Activated naive CD8-positive, alpha-beta T cell treated with anti-CD3 and anti-CD28 coated beads, Interleukin-2, amount 50 U/mL, for 24 hours (primary cell): ENCODE data around the gene RSPRY1.
A peak's percentile ranks its signal among the peaks of the same experiment; 100 is the strongest.
"Not testable (repeated sequence)": the region's sequence is repeated elsewhere in the genome, so short reads cannot be mapped to it uniquely, and the experiment has no call there.

ENCODE experiments used
- ATAC-seq: fragments of 150-1000 bp; cut with Tn5 transposase; one replicate; pipeline ENCODE4 v1.10.0; 2021
- DNase-seq: peaks from one replicate; pipeline ENCODE4 v3.0.0; 2021
- H3K27ac Mint-ChIP-seq: one replicate; pipeline ENCODE4 v1.8.0; 2021; ENCODE audit warnings: mild to moderate bottlenecking, mixed read lengths
- H3K27me3 Mint-ChIP-seq: one replicate; pipeline ENCODE4 v1.8.0; 2021; ENCODE audit warnings: mixed read lengths
- H3K36me3 Mint-ChIP-seq: one replicate; pipeline ENCODE4 v1.8.0; 2021; ENCODE audit warnings: low read depth, mixed read lengths
- H3K4me1 Mint-ChIP-seq: one replicate; pipeline ENCODE4 v1.8.0; 2021; ENCODE audit warnings: mixed read lengths
- H3K4me3 Mint-ChIP-seq: one replicate; pipeline ENCODE4 v1.8.0; 2021; ENCODE audit warnings: mild to moderate bottlenecking, moderate library complexity, mixed read lengths
- H3K9me3 Mint-ChIP-seq: one replicate; pipeline ENCODE4 v1.8.0; 2021; ENCODE audit warnings: mixed read lengths

The RSPRY1 gene

GRCh38 chr16:57187902-57188710 is 2.0 kb downstream of the RSPRY1 start:
- ATAC-seq = not testable (repeated sequence)

GRCh38 chr16:57188711-57189002 is 2.5 kb downstream of the RSPRY1 start:
- Mint-ChIP-seq H3K4me3 (peak overlapping the region; percentile 8), H3K36me3 (peaks cover 17% of the 10 kb centered on the region), H3K4me1 (peaks cover 57% of the 10 kb centered on the region), H3K9me3 (no peaks in the 10 kb centered on the region), H3K27me3 (peaks cover 2% of the 10 kb centered on the region), H3K27ac (no peak overlapping the region)
- ATAC-seq = no peak
- DNase-seq = no peak

More at GRCh38 chr16:57187902-57188710, 2.0 kb downstream of the RSPRY1 start:
- peak overlapping the region; percentile 95 for H3K4me3 Mint-ChIP-seq
- not testable (repeated sequence) for DNase-seq, H3K27me3 Mint-ChIP-seq, H3K27ac Mint-ChIP-seq, H3K9me3 Mint-ChIP-seq
- H3K4me1 Mint-ChIP-seq = peaks cover 55% of the 10 kb centered on the region
- peaks cover 17% of the 10 kb centered on the region for H3K36me3 Mint-ChIP-seq

GRCh38 chr16:57189527-57189926 is 3.4 kb downstream of the RSPRY1 start:
- DNase-seq, ATAC-seq, H3K27me3 Mint-ChIP-seq, H3K9me3 Mint-ChIP-seq, H3K4me3 Mint-ChIP-seq, H3K27ac Mint-ChIP-seq: not testable (repeated sequence)
- peaks cover 16% of the 10 kb centered on the region for H3K36me3 Mint-ChIP-seq
- peaks cover 56% of the 10 kb centered on the region for H3K4me1 Mint-ChIP-seq

GRCh38 chr16:57190136-57190535 is 4.0 kb downstream of the RSPRY1 start:
- Mint-ChIP-seq H3K4me3 (no peak overlapping the region), H3K9me3 (no peaks in the 10 kb centered on the region), H3K4me1 (peaks cover 53% of the 10 kb centered on the region), H3K27ac (no peak overlapping the region), H3K36me3 (peaks cover 13% of the 10 kb centered on the region), H3K27me3 (peaks cover 2% of the 10 kb centered on the region)
- ATAC-seq (no peak), DNase-seq (no peak)

- H3K4me3 Mint-ChIP-seq = no peak overlapping the region
- ATAC-seq (no peak), DNase-seq (no peak)
- no peak overlapping the region for H3K27ac Mint-ChIP-seq
- H3K9me3 Mint-ChIP-seq = no peaks in the 10 kb centered on the region
- peaks cover 9% of the 10 kb centered on the region for H3K36me3 Mint-ChIP-seq
- no peaks in the 10 kb centered on the region for H3K27me3 Mint-ChIP-seq
- peaks cover 49% of the 10 kb centered on the region for H3K4me1 Mint-ChIP-seq
Measured at GRCh38 chr16:57191056-57191571, 5.0 kb downstream of the RSPRY1 start.

GRCh38 chr16:57192146-57192545 is 6.0 kb downstream of the RSPRY1 start:
- H3K27ac Mint-ChIP-seq = no peak overlapping the region
- no peak overlapping the region for H3K4me3 Mint-ChIP-seq

GRCh38 chr16:57192720-57193486 is 6.8 kb downstream of the RSPRY1 start:
- Mint-ChIP-seq H3K9me3 (no peaks in the 10 kb centered on the region), H3K4me1 (peaks cover 42% of the 10 kb centered on the region), H3K4me3 (no peak overlapping the region), H3K36me3 (peaks cover 7% of the 10 kb centered on the region), H3K27ac (no peak overlapping the region), H3K27me3 (no peaks in the 10 kb centered on the region)
- ATAC-seq = no peak
- no peak for DNase-seq

More at GRCh38 chr16:57192146-57192545, 6.0 kb downstream of the RSPRY1 start:
- Mint-ChIP-seq H3K9me3 (no peaks in the 10 kb centered on the region), H3K36me3 (peaks cover 7% of the 10 kb centered on the region), H3K4me1 (peaks cover 49% of the 10 kb centered on the region), H3K27me3 (no peaks in the 10 kb centered on the region)
- DNase-seq = no peak
- ATAC-seq = no peak

- no peaks in the 10 kb centered on the region for H3K9me3 Mint-ChIP-seq
- H3K4me1 Mint-ChIP-seq = peaks cover 31% of the 10 kb centered on the region
- H3K27me3 Mint-ChIP-seq = no peaks in the 10 kb centered on the region
- ATAC-seq = peak; percentile 66
- no peak for DNase-seq
- H3K36me3 Mint-ChIP-seq = peaks cover 2% of the 10 kb centered on the region
- peak overlapping the region; percentile 58 for H3K27ac Mint-ChIP-seq
- H3K4me3 Mint-ChIP-seq = no peak overlapping the region
Measured at GRCh38 chr16:57194512-57194911, 8.4 kb downstream of the RSPRY1 start.

- ATAC-seq = no peak
- DNase-seq = no peak
- Mint-ChIP-seq H3K4me3 (no peak overlapping the region), H3K27me3 (no peaks in the 10 kb centered on the region), H3K4me1 (peaks cover 21% of the 10 kb centered on the region), H3K27ac (no peak overlapping the region), H3K9me3 (no peaks in the 10 kb centered on the region), H3K36me3 (no peaks in the 10 kb centered on the region)
Measured at GRCh38 chr16:57196286-57196685, 10.2 kb downstream of the RSPRY1 start.

GRCh38 chr16:57196753-57197152 is 10.6 kb downstream of the RSPRY1 start:
- peaks cover 21% of the 10 kb centered on the region for H3K4me1 Mint-ChIP-seq
- H3K27me3 Mint-ChIP-seq = no peaks in the 10 kb centered on the region
- DNase-seq = no peak
- no peak for ATAC-seq
- no peaks in the 10 kb centered on the region for H3K36me3 Mint-ChIP-seq
- H3K9me3 Mint-ChIP-seq = no peaks in the 10 kb centered on the region
- H3K27ac Mint-ChIP-seq = no peak overlapping the region
- no peak overlapping the region for H3K4me3 Mint-ChIP-seq

- not testable (repeated sequence) for H3K27me3 Mint-ChIP-seq, H3K9me3 Mint-ChIP-seq, ATAC-seq, H3K4me1 Mint-ChIP-seq, H3K36me3 Mint-ChIP-seq, H3K27ac Mint-ChIP-seq, H3K4me3 Mint-ChIP-seq, DNase-seq
Measured at GRCh38 chr16:57200321-57200720, 14.2 kb downstream of the RSPRY1 start.

GRCh38 chr16:57200926-57201325 is 14.8 kb downstream of the RSPRY1 start:
- not testable (repeated sequence) for H3K4me3 Mint-ChIP-seq, DNase-seq, H3K4me1 Mint-ChIP-seq, H3K9me3 Mint-ChIP-seq, H3K27me3 Mint-ChIP-seq, ATAC-seq, H3K36me3 Mint-ChIP-seq, H3K27ac Mint-ChIP-seq

- no peak overlapping the region for H3K27ac Mint-ChIP-seq
Measured at GRCh38 chr16:57202095-57202886, 16.2 kb downstream of the RSPRY1 start.

GRCh38 chr16:57203451-57203850 is 17.3 kb downstream of the RSPRY1 start:
- H3K9me3 Mint-ChIP-seq = no peaks in the 10 kb centered on the region
- no peak overlapping the region for H3K27ac Mint-ChIP-seq
- no peaks in the 10 kb centered on the region for H3K27me3 Mint-ChIP-seq
- peaks cover 19% of the 10 kb centered on the region for H3K36me3 Mint-ChIP-seq
- no peak overlapping the region for H3K4me3 Mint-ChIP-seq
- no peaks in the 10 kb centered on the region for H3K4me1 Mint-ChIP-seq
- ATAC-seq (no peak), DNase-seq (no peak)

More at GRCh38 chr16:57202095-57202886, 16.2 kb downstream of the RSPRY1 start:
- no peak for ATAC-seq
- no peak for DNase-seq
- Mint-ChIP-seq H3K4me1 (no peaks in the 10 kb centered on the region), H3K4me3 (no peak overlapping the region), H3K9me3 (no peaks in the 10 kb centered on the region), H3K36me3 (peaks cover 15% of the 10 kb centered on the region), H3K27me3 (no peaks in the 10 kb centered on the region)
